Superior temporal gyrus (tissue), 1 donor: ENCODE measurements around the gene YEATS2.

ENCODE experiments used
- DNase-seq: peaks from one replicate; pipeline ENCODE4 v3.0.0-alpha.2; 2016; ENCODE audit errors: extremely low spot score

YEATS2 gene

DNA sequence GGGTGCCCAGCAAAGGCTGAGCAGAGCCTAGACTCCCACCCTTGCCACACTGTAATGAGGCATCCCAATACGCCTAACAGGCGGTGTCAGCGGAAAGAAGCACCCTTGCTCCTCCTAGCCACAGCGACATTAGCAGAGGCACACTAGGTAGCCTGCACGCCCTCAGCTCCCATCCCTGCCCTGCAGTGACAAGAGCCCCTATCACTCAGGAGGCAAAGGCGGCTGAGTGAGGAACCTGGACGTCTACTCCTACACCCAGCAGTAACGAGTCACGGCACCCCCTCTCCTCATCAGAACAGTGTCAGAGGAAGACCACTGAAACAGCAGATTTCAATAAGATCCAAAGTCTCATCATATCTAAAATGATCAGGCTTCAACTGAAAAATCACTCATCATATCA lies 139.8 kb downstream of the YEATS2 start:
- no peak for DNase-seq

- no peak for DNase-seq
These were observed 140.3 kb downstream of the YEATS2 start for GRCh38 chr3:183837894-183838293.

- no peak for DNase-seq
These were observed 142.2 kb downstream of the YEATS2 start for GRCh38 chr3:183839751-183840150.

- no peak for DNase-seq
These were observed 147.0 kb downstream of the YEATS2 start for GRCh38 chr3:183844606-183845005.

- DNase-seq = no peak
These were observed 147.5 kb downstream of the YEATS2 start for GRCh38 chr3:183845090-183845489.

GRCh38 chr3:183845608-183846288 lies 148.2 kb downstream of the YEATS2 start:
- no peak for DNase-seq

GRCh38 chr3:183854318-183855035 lies 156.9 kb downstream of the YEATS2 start:
- DNase-seq = no peak

DNA sequence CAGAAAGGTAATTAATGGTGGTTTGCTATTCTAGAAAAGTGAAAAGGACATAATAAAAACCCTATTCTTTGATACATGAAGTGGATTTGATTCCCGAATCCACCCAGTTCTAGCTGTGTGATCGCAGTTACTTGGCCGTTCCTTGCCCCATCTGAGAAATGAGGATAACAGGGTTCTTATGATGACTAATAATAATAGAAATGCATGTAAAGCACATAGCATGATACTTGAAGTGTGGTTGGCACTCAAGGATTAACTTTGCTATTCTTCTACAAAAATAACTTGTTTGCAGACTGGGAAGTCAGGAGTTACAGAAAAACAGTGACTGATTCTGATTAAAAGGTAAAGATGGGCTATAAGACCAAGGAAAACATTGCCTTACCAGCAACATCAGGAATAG lies 160.3 kb downstream of the YEATS2 start:
- no peak for DNase-seq
